Fibroblast of the conjunctiva (primary cell): ENCODE measurements around the gene TCAIM.

Experiments
- DNase-seq: peaks from one replicate; pipeline ENCODE4 v3.0.0-alpha.2; 2010; ENCODE audit warnings: low read depth

The TCAIM gene

DNA sequence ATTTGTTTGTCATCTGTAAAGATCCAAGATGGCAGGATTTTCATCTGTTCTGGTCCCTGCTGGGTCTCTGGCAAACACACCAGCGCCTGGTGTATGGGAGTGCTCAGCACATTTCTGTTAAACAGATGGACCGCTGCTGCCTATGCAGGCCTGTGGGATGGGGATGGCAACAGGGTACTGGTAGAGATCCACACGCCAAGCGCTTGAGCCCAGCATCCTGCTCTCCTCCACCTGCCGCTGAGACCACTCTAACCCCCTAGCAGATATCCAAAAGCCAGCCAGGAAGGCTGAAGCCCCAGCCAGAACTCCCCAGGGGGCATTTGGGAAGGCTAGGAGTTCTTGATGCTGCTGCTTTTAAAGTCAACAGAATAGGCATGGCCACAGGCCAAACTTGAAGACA lies 107.2 kb downstream of the TCAIM start:
- DNase-seq: no peak

DNA sequence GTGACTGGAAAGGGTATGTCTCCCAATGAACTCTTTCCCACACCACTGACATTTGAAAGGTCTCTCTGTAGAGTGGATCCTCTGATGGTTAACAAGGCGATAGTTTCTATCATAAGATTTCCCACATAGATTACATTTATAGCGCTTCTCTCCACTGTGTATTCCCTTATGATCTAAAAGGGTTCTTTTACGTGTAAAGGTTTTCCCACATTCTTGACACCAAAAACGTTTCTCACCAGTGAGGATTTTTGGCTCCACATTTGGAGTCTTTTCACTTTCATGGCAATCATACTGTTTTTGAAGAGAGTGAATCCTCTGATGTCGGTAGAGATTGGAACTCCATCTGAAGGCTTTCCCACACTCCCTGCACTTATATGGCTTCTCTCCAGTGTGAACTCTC lies 108.4 kb downstream of the TCAIM start:
- no peak for DNase-seq

DNA sequence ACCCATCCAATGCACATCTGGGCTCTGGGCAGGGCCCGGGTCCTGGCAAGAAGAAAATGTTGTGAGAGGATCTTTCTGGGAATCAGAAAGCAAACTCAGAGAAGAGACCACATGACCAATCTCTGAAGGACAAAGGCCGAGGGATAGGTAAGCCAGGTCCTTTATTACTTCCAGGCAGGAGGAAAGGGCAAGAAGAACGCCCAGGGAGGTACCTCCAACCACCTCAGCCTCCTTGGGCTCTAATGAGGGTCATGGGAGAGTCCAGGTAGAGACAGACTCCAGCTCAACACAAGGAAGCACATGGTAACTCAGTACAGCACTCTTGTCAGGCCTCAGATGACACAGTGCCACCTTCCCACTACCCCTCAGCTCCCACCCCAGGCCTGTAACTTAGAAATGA lies 112.9 kb downstream of the TCAIM start:
- no peak for DNase-seq

DNA sequence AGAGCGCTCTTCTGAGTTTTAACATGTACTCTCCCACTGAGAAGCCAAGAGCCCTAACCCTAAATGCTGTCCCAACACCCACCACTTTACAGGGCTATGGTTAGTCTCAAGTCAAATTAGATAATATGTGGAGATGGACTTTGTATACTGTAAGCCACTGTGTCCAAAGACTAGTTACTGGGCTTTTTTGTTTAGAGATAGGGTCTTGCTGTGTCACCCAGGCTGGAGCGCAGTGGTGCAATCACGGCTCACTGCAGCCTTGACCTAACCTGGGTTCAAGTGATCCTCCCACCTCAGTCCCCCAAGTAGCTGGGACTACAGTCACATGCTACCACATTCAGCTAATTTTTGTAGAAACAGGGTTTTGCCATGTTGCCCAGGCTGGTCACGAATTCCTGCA lies 115.7 kb downstream of the TCAIM start:
- DNase-seq: no peak

DNA sequence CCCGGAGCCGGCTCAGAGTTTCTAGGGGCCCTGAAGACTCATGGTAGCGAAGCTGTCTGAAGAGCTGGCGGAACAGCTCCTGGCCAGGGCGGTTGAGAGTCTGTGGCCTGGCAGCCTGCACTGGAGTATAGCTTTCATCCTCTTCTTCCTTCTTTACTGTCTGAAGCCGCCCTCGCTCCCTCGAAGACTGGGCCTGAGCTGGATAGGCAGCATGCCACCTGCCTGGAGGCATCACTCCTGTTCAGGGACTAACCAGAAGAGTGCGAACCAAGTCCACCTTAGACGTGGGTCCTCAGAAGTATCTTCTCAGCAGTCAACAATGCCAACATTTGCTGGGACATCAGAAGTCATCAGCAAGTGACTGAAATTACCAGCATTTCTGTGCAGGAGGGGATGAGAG lies 116.8 kb downstream of the TCAIM start:
- no peak for DNase-seq
